K562 (cell line): ENCODE measurements around the gene NDN.
"Not testable (repeated sequence)": the region's sequence is repeated elsewhere in the genome, so short reads cannot be mapped to it uniquely, and the experiment has no call there.

ENCODE experiments used
- CAMTA2 ChIP-seq: fragments of 250-450 bp; sonication (Bioruptor Pico); conservative IDR thresholded peaks from 2 replicates; pipeline ENCODE4 v1.5.1; 2022
- RAD21 ChIP-seq, 2 experiments: fragments of 250-450 bp in 1 of 2; fragments of 450-650 bp in 1 of 2; sonication (Bioruptor Pico) in 1 of 2; formaldehyde crosslinking in 1 of 2; IDR thresholded peaks in 1 of 2; conservative IDR thresholded peaks in 1 of 2; 2 replicates each; pipeline versions ENCODE4 v1.4.0 to v1.8.0; 2020 to 2022; ENCODE audit warnings: mild to moderate bottlenecking in 2 of 2, moderate library complexity in 1 of 2
- RBFOX2 ChIP-seq: fragments of 200-400 bp; formaldehyde crosslinking; IDR thresholded peaks from 2 replicates; pipeline ENCODE4 v1.6.1; 2017; ENCODE audit warnings: low read depth, mild to moderate bottlenecking, low read length, moderate library complexity
- TCF7L2 ChIP-seq: fragments of 150-350 bp; IDR thresholded peaks from 2 replicates; pipeline ENCODE4 v1.6.1; 2016; ENCODE audit warnings: low read depth, mild to moderate bottlenecking, low read length, moderate library complexity
- ZNF274 ChIP-seq: IDR thresholded peaks from 2 replicates; pipeline ENCODE4 v1.6.1; 2011; ENCODE audit warnings: low read depth, mild to moderate bottlenecking, low read length, moderate library complexity, borderline replicate concordance
- ZNF707 ChIP-seq: fragments of 250-450 bp; sonication (Bioruptor Pico); conservative IDR thresholded peaks from 2 replicates; pipeline ENCODE4 v1.8.0; 2022; ENCODE audit warnings: inconsistent platforms, mild to moderate bottlenecking, moderate library complexity
- TF ChIP-seq, protein P1 (sequence below): sonication (generic); formaldehyde crosslinking; IDR thresholded peaks from 2 replicates; pipeline ENCODE4 v1.9.0; 2022; ENCODE audit warnings: mild to moderate bottlenecking, missing genetic modification reagents
- TF ChIP-seq, protein P2 (sequence below), 3 experiments: IDR thresholded peaks in 2 of 3; conservative IDR thresholded peaks in 1 of 3; 2 replicates each; pipeline ENCODE4 v1.5.1; 2011 to 2012; ENCODE audit warnings: low read length in 3 of 3, mild to moderate bottlenecking in 3 of 3, control low read depth in 2 of 3, improper control_type of control experiment in 1 of 3, inconsistent platforms in 1 of 3, low read depth in 1 of 3, mixed read lengths in 1 of 3, moderate library complexity in 1 of 3; ENCODE audit not compliant: insufficient read depth in 2 of 3
- TF ChIP-seq, protein P3 (sequence below), 3 experiments: fragments of 200-800 bp in 1 of 3; sonication (Bioruptor generic) in 1 of 3; sonication (generic) in 1 of 3; formaldehyde crosslinking in 1 of 3; IDR thresholded peaks; 2 replicates each; pipeline versions ENCODE4 v1.6.1 to v1.8.0; 2016 to 2022; ENCODE audit warnings: mild to moderate bottlenecking in 2 of 3, missing compliant biosample characterization in 2 of 3, missing genetic modification characterization in 2 of 3, missing genetic modification reagents in 1 of 3
- TF ChIP-seq, protein P4 (sequence below), 2 experiments: fragments of 450-650 bp in 1 of 2; IDR thresholded peaks; 2 replicates each; pipeline ENCODE4 v1.6.1; 2011 to 2017; ENCODE audit warnings: low read depth in 2 of 2, antibody characterized with exemption in 1 of 2, borderline replicate concordance in 1 of 2, low read length in 1 of 2, mild to moderate bottlenecking in 1 of 2, mixed read lengths in 1 of 2; ENCODE audit not compliant: control insufficient read depth in 1 of 2

DNA sequence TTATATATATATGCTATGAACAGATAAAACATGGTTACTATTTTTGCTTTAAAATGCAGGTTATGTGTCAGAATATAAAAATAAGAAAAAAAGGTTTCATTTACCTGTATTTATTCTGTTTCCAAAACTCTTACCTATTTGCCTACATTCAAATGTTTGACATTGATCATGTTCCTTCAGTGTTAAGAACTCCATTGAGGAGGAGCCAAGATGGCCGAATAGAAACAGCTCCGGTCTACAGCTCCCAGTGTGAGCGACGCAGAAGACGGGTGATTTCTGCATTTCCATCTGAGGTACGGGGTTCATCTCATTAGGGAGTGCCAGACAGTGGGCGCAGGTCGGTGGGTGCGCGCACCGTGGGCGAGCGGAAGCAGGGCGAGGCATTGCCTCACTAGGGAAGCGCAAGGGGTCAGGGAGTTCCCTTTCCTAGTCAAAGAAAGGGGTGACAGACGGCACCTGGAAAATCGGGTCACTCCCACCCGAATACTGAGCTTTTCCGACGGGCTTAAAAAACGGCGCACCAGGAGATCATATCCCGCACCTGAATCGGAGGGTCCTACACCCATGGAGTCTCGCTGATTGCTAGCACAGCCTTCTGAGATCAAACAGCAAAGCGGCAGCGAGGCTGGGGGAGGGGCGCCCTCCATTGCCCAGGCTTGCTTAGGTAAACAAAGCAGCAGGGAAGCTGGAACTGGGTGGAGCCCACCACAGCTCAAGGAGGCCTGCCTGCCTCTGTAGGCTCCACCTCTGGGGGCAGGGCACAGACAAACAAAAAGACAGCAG lies 27.0 kb upstream of the NDN start:
- not testable (repeated sequence) for TF ChIP-seq TCF7L2; CAMTA2 (CRISPR knock-in tag); RBFOX2; RAD21 (CRISPR knock-in tag; conservative IDR thresholded peaks at IDR 0.05 in 1 of 2, IDR thresholded peaks at IDR 0.05 in 1 of 2); ZNF707 (CRISPR knock-in tag); ZNF274
- TF ChIP-seq, protein P1, sequence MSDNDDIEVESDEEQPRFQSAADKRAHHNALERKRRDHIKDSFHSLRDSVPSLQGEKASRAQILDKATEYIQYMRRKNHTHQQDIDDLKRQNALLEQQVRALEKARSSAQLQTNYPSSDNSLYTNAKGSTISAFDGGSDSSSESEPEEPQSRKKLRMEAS (CRISPR knock-in tag): not testable (repeated sequence)
- TF ChIP-seq, protein P2, sequence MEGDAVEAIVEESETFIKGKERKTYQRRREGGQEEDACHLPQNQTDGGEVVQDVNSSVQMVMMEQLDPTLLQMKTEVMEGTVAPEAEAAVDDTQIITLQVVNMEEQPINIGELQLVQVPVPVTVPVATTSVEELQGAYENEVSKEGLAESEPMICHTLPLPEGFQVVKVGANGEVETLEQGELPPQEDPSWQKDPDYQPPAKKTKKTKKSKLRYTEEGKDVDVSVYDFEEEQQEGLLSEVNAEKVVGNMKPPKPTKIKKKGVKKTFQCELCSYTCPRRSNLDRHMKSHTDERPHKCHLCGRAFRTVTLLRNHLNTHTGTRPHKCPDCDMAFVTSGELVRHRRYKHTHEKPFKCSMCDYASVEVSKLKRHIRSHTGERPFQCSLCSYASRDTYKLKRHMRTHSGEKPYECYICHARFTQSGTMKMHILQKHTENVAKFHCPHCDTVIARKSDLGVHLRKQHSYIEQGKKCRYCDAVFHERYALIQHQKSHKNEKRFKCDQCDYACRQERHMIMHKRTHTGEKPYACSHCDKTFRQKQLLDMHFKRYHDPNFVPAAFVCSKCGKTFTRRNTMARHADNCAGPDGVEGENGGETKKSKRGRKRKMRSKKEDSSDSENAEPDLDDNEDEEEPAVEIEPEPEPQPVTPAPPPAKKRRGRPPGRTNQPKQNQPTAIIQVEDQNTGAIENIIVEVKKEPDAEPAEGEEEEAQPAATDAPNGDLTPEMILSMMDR (IDR thresholded peaks at IDR 0.05 in 2 of 3, conservative IDR thresholded peaks at IDR 0.05 in 1 of 3; ENCODE audit: insufficient read depth in 2 of 3, low read depth in 1 of 3, low read length in 3 of 3): not testable (repeated sequence)
- TF ChIP-seq, protein P3, sequence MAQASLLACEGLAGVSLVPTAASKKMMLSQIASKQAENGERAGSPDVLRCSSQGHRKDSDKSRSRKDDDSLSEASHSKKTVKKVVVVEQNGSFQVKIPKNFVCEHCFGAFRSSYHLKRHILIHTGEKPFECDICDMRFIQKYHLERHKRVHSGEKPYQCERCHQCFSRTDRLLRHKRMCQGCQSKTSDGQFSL (CRISPR knock-in tag; IDR thresholded peaks at IDR 0.05): not testable (repeated sequence)
- TF ChIP-seq, protein P3 (tag; IDR thresholded peaks at IDR 0.05): not testable (repeated sequence)
- TF ChIP-seq, protein P4, sequence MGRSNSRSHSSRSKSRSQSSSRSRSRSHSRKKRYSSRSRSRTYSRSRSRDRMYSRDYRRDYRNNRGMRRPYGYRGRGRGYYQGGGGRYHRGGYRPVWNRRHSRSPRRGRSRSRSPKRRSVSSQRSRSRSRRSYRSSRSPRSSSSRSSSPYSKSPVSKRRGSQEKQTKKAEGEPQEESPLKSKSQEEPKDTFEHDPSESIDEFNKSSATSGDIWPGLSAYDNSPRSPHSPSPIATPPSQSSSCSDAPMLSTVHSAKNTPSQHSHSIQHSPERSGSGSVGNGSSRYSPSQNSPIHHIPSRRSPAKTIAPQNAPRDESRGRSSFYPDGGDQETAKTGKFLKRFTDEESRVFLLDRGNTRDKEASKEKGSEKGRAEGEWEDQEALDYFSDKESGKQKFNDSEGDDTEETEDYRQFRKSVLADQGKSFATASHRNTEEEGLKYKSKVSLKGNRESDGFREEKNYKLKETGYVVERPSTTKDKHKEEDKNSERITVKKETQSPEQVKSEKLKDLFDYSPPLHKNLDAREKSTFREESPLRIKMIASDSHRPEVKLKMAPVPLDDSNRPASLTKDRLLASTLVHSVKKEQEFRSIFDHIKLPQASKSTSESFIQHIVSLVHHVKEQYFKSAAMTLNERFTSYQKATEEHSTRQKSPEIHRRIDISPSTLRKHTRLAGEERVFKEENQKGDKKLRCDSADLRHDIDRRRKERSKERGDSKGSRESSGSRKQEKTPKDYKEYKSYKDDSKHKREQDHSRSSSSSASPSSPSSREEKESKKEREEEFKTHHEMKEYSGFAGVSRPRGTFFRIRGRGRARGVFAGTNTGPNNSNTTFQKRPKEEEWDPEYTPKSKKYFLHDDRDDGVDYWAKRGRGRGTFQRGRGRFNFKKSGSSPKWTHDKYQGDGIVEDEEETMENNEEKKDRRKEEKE (IDR thresholded peaks at IDR 0.05; ENCODE audit: borderline replicate concordance in 1 of 2, control insufficient read depth in 1 of 2, low read depth in 2 of 2, low read length in 1 of 2): not testable (repeated sequence)
